GM18868 (cell line): ENCODE results near the gene HOXC11.

Experiments
- ATAC-seq: cut with Tn5 transposase; IDR thresholded peaks from one replicate; pipeline ENCODE4 v1.9.1; 2021; ENCODE audit warnings: mild to moderate bottlenecking, moderate library complexity; ENCODE audit not compliant: unreplicated experiment

Gene HOXC11

DNA sequence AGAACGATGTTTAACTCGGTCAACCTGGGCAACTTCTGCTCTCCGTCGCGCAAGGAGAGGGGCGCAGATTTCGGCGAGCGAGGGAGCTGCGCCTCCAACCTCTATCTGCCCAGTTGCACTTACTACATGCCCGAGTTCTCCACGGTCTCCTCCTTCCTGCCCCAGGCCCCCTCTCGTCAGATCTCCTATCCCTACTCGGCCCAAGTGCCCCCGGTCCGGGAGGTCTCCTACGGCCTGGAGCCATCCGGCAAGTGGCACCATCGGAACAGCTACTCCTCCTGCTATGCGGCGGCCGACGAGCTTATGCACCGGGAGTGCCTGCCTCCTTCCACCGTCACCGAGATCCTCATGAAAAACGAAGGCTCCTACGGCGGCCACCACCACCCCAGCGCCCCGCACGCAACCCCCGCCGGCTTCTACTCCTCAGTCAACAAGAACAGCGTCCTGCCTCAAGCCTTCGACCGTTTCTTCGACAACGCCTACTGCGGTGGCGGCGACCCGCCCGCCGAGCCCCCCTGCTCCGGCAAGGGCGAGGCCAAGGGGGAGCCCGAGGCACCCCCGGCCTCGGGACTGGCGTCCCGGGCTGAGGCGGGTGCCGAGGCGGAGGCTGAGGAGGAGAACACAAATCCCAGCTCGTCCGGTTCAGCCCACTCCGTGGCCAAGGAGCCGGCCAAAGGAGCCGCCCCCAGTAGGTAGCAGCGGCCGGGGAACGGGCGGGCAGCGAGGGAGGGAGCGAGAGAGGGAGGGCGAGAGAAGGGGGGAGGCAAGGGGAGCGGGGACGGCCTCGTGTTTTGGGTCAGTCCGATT, 513 bp downstream of the HOXC11 start:
- no peak for ATAC-seq

DNA sequence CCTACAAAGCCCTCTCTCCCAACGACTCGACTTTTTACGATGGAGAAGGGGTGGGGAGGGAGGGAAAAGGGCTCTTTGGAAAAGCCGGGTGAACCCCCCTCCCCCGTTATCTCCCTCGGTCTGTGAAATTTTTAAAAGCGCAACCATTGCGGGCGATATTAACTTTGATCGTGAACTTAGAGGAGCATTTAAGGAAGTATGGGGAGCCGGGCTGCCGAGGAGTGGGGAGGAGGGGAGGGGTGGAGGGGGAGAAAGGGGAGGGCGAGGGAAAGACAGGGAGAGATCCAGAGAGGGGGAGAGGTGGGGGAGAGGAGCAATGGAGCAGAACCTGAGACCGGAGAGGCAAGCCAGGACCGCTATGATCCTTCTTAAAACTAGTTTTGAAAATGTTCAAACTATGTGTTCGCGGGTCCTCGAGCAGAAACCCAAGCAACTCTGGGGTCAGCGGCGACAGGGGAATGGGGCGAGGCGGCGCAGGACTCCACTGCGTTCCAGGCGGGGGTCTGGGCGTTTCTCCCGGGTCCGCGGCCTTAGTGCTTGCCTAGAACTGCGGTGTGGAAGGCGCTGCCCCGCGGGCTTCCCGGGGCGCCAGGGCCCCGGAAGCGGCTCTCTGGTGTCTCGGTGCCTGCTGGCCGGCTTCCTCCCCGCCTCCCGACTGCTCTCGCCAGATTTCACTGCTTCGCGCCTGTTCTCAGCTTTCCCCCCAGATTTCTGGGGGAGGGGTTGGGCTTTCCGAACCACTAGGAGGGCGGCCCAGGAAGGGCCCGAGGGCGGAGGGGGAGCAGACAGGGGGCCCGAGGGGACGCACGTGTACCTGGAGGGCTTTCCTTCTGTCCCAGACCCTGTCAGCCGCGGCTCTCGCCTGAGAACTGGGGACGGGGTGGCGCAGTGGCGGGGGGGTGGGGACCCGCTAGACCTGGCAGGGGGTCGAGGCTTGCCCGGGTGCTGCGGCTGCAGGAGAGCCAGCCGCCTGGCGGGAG, 1.4 kb downstream of the HOXC11 start, which contains the start of gene HOTAIR:
HOTAIR (minus strand) TSS at position 871 of the 980 bp plus-strand sequence.
- ATAC-seq, result no peak

- ATAC-seq, result no peak
Measured at GRCh38 chr12:53975064-53975471, 2.1 kb downstream of the HOXC11 start.

DNA sequence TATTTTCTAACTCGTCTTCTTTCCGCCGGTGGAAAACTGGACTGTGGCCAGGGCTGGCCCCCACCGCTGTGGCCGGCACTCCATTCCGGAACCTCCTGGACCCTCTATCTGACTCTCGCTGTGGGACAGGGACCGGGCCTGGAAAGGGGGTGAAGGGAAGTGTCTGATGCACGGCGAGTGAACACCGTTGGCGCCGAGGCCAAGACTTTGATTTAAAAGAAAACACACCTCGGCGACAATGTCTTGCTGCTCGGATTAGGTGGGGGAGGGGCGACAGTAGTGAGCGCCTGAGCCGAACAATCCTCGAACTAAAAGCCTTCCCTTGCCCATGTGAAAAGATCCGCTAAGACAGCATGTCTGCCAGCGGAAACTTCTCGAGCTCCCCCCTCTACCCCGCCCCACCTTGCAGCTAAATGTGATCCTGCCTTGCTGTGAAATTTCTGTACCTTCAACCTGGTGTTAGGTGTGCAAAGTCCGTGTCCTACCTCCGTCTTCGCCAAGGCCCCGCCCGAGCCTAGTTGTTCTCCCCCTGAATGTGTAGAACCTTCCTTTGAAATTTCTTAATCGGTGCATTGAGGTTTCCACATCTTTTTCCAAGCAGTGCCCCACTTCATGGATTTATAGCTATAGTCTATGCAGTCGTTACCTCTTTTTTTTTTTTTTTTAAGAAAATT, 2.7 kb downstream of the HOXC11 start:
- no peak for ATAC-seq

DNA sequence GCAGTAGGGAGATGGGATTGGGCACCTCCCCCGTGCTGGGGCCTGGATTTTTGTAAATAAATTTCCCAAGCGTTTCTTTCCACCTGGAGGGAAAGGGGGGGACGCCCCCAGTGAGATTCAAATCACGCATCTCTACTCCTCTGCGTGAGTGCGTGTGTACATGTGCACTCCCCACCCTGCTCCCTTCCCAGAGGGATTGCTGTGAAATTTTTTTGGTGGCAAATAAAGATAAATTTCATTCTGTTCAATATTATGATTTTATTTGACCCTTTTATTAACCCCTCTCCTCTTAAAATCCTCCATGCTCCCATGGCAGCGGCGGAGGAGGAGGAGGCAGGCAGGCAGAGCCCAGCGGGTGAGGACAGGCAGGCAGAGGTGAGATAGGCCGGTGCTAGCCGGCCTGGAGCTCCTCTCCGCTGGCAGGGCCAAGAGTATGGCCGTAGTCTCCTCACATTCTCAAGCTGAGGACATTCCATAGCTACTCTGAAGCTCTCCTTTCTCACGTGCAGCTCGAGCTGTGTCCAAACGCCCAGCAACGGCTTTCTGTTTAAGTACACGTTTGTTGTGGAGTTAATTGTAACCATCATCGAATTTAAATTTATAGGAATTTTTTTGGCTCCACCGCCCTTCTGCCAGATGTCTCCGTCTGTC, 3.4 kb downstream of the HOXC11 start:
- no peak for ATAC-seq

GRCh38 chr12:53976823-53977595, 4.1 kb downstream of the HOXC11 start:
- no peak for ATAC-seq

GRCh38 chr12:53977596-53978445, 4.9 kb downstream of the HOXC11 start:
- ATAC-seq, result no peak

GRCh38 chr12:53978477-53979356, 5.8 kb downstream of the HOXC11 start:
- ATAC-seq, result no peak

DNA sequence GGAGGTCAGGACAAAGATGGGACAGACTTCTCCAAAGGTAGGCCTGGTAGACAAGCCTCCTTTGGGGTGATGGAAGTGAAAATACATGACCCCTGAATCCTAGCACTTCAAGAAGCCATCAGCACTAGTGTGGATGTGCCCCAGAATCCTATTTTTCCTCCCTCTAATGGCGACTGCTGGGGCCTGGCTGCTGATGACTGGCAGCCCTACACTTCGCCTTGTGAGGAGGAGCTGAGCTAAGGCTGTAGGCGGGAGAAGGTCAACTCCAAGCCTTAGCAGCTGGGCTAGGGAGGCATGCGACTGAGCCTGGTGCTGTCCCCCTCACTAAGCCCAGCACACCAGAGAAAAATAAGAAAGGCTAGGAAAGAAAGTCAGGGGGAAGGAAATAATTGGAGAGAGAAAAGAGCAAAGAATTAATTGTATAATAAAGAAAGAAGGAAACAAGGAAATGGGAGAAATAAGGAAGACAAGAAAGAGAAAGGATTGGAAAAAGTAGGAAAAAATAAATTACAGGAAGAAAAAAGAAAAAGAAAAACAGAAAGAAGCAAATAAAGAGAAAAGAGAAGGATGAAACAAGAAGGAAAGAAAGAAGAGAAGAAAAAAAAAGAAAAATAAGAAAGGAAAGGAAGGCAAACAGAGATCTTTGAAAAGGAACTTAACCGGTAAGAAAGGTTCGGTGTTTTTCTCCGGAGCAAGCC, 7.3 kb downstream of the HOXC11 start:
- no peak for ATAC-seq

GRCh38 chr12:53980802-53981496, 8.0 kb downstream of the HOXC11 start:
- ATAC-seq, result no peak

DNA sequence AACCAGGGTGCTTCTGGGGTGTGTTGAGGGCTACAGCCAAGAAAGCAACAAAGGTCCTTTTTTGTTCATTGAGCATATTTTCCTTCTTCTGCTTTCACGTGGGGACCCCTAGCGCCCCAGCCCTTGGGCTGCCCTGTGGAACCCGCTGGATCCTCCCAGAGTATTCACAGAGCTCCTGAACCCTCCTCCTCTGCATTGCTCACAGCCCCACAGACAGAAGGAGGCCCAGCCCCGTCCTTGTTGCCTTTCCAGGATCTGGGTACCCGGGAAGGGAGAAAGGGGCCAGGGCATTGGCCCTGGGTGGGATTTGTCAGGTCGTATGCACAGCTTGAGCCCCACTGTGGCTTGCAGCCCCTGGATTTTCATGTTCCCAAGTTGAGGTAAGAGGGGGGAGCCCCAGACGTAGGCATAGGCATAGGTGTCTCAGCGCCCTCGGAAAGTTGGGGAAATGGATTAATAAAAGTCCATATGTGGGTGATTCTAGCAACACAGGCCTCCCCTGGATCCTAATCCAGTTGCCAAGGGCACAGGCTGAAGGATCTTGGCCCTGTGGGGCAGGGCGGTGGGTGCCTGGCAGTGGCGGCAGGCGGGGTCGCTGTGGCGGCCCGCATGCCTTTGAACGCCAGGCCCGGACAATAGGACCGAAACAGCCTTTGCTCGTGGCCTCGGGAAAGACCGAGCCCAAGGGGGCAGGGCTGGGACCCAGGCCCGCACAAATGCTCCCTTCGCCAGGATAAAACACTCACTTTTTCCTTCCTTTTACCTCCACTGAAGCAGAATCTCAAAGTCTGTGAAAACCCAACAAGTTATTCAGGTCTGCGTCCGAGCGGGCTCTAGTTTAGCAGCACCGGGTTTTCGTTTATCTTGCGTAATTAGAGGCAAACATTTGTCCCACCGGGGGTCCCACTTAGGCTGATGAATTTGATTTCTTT, 9.0 kb downstream of the HOXC11 start:
- ATAC-seq, result no peak

DNA sequence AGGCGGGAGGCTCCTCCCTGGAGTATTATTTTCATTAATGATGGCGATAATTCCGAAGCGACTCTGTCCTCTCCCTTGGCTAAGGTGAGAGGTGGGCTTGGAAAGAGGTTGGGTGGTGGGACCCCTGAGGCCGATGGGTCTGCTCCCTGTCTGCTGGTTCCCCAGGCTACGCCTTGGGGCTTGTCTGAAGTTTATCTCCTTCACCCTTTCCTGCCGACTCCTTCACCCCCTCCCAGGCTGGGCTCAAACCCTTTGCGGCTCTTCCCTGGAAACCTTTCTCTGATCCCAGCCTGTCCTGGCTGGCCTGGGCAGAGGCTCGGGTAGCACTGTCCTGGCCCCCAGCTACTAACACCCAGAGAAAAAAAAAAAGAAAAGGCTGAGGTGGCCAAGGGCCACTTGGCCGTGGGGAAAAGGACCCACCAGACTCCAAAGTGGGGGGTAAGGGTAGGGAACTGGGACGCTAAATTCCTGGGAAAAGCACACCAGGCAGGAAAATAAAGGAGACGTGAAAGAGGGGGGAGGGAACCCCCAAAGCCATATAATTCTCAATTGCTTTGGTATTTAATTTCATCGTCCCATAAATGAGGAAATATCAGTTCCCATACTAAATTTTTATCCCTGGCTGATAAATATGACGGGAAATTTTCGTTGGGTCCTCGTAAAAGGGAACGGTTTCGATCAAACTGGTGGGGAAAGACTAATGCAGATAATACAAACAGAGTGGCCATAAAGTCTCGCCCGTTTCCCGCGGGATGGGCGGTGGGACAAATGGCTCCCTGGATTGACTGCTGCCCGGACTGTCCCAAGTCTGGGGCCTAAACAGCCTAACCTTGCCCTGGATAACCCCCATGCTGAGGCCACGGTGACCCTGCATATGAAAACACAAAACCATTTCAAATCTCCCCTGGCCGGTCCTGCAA, 10.0 kb downstream of the HOXC11 start:
- ATAC-seq, result no peak

DNA sequence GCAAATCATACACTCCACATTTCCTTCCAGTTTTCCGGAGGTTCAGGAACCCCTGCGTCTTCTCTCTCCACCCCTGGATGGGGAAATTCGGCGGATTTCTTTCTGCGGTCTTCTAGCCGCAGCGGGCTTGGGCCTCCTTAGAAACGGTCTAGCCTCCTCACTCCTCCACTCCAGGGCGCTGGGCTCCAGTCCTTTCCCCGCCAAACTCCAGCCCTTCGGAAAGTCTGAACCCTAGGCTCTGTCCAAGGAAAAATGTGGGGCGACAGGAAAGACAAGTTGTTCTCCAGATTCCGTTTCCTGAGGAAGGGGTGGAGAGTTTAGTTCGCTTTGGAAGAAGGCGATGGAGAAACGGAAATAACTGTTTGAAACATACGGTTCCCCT, 10.6 kb downstream of the HOXC11 start:
- ATAC-seq, result no peak

DNA sequence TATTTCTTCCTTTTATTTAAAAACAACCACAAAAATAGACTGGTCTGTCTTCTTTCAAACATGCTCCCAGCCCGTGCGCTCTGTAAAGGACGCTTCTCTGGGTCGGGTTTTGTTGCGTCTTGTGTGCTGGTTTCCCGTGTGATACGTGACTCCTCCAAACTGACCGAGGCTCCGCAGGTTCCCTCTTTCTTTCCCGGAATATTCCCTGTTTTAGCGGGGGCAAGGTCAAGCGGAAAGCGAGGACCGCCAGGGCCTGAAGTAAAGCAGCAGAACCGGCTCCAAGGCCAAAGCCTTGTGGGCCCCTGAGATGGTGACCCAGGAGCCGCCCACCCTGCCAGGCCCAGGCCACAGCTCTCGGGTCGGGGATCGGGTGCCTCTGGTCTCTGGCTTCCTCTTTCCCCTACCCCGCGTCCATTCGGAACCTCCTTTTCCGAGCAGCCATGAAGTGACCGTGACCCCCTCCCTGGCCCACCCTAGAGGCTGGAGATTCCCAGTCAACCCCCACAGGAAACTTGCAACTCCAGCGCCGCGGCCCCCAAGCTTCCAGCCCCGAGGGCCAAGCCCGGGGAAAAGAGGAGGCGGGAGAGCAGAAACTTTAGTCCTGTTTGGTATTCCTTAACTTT, 11.1 kb downstream of the HOXC11 start:
- no peak for ATAC-seq
